Kidney tubule cell (primary cell): Measurements from ENCODE around the gene ACAD9.
A peak's percentile ranks its signal among the peaks of the same experiment; 100 is the strongest.
"Not testable (repeated sequence)": the region's sequence is repeated elsewhere in the genome, so short reads cannot be mapped to it uniquely, and the experiment has no call there.

Experiments
- DNase-seq: peaks from one replicate; pipeline ENCODE4 v3.0.0-alpha.2; 2018; ENCODE audit warnings: low spot score

Gene ACAD9

GRCh38 chr3:128879125-128879969 is at the start of gene ACAD9:
TSS of gene ACAD9 (plus strand) at chr3:128879620. CDS start at chr3:128879692, 72 bp downstream.
- peak; percentile 98 for DNase-seq

DNA sequence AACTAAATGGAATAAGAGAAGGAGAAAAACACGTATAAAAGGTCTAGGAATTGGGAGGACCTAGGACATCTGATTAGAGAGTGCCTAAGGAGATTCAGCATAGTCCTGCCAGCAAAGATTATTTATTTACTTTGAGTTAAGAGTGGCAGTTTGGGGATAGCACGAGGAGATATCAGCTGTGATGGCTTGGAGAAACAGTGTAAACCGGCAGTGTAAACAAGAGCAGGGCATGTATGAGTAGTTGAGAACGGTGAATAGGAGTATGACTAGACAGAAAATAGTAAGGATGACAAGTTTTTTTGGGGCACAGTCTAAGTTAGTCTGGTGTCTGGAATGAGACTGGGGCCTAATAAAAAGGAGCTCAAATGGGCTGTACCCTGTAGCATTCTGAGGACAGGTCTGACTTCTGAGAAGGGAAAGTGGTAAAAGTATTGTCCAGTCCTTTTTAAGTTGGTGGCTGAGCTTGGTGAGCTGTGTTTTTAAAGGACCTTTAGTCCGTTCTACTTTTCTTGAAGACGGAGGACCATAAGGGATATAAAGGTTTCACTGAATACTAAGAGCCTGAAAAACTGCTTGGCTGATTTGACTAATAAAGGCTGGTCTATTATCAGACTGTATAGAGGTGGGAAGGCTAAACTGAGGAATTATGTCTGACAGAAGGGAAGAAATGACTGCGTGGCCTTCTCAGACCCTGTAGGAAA is 49.3 kb upstream of the ACAD9 start:
- not testable (repeated sequence) for DNase-seq

DNA sequence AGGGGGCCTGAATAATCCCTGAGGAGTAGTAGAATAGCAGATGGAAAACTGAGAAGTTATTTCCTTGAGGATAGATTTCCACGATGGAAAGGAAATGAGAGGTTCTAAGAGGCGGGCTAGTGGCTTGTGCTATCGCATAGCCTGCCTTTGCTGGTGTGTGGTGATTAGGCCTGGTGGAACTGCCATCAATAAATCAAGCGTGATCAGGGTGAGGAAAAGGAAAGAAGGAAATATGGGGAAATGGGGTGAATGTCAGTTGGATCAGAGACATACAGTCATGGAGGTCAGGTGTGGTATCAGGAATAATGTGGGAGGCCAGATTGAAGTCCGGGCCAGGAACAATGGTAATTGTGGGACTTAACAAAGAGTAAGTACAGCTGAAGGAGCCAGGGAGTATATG is 48.7 kb upstream of the ACAD9 start:
- not testable (repeated sequence) for DNase-seq

DNA sequence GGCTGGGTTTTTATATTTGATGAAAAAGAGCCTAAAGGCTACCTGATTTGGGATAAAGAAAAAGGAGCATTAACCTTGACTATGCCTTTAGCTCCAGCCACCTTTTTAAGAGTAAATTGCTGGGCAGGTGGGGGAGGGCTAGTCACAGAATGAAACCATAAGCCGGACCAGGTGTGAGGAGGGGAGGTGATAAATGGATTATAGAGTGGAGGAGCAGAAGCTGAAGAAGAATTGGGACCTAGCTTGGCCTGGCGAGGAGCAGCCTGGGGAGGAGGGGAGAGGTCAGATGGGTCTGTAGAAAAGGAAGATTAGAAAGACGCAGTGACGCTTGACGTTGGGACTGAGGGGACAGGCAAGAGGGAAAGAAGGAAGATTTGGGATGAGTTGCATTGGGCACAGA is 46.4 kb upstream of the ACAD9 start:
- not testable (repeated sequence) for DNase-seq

DNA sequence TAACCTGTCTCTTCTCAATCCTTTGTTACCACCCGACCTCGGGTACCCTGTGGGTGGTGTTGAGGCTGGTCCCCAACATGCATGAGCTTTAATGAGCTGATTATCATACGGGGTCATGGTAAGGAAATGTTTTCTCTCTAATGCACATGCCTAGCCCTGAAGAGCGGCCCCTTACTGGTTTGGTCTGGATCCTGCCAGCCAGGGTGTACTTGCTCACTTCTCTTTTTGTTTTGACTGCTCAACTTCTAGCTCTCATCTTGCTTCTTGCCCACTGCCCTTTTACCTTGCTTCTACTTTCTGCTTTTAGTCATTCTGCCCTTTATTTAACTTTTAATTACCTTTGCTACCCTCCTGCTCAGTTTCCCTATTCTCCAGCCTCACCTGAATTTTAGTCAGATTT is 44.3 kb upstream of the ACAD9 start:
- no peak for DNase-seq

- DNase-seq, result no peak
These were observed 37.2 kb upstream of the ACAD9 start for GRCh38 chr3:128841926-128842920.

- no peak for DNase-seq
These were observed 34.9 kb upstream of the ACAD9 start for GRCh38 chr3:128844502-128844901.

- DNase-seq, result no peak
These were observed 34.2 kb upstream of the ACAD9 start for GRCh38 chr3:128845119-128845777.

DNA sequence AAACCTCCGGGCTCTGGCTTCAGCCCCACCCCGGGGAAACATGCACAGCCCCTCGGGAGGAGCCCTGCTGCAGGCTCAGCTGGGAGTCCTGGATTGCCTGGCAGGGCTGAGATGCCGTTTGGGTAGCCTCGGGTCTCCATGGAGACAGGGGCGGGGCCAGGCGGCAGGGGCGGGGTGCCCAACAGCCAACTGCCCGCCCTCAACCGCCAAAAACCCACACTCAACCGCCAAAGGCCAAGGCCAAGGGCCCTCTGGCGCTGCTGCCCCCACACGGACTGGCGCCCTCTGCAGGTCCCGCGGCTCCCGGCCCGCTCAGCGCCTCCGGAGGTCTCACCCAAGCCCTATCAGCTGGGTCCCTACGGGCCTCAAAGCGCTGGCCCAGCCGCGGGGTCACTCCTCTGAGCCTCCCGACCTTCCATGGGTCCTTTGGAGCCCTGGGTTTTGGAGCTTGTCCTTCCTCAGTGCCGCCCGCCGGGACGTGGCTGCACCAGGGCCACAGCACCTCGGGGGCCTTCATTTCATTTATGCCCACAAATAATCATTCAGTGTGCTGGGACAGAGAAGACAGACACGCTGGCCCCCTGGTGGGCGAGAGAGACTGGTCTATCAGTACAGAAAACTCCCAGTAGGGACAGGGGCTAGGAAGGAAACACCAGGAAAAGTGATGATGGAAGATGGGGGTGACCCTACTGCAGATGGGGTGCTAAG is 33.5 kb upstream of the ACAD9 start:
- peak; percentile 71 for DNase-seq

DNA sequence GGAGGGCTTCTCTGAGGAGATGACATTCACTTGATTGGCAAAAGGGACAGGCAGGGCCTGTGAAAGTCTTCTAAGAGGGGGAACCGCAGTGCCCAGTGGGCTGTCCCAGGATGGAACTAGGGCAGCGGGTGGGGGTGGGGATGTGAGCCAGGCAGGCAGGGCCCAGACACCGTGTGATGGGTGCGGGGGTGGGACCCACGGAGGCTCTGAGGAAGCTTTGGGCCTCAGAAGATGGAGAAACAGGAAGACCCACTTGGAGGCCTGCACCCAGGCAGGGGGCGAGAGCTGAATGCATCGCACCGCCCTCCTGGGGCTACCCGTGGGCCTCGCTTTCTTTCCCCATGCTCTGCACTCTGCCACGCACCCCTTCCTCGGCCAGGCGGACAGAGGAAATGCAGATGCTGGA is 32.9 kb upstream of the ACAD9 start:
- no peak for DNase-seq

- DNase-seq, result no peak
These were observed 31.6 kb upstream of the ACAD9 start for GRCh38 chr3:128847666-128848370.

DNA sequence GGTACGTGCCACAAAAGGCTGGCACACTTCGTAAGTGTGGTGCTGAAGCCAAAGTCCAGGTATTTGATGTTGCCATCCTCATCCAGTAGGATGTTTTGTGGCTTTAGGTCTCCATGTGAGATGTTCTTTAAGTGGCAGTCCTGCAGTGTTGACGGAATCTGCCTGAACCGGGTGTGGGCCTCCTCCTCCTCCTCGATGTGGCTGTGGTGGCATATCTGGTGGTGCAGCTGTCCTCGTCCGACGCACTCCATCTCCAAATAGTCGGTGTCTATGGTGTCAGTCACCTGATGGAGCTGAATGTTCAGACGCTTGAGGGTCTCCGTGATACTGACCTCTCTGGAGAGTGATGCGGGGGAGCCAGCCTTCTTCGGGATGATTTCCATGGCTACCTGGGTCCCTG is 30.5 kb upstream of the ACAD9 start:
- DNase-seq, result no peak

DNA sequence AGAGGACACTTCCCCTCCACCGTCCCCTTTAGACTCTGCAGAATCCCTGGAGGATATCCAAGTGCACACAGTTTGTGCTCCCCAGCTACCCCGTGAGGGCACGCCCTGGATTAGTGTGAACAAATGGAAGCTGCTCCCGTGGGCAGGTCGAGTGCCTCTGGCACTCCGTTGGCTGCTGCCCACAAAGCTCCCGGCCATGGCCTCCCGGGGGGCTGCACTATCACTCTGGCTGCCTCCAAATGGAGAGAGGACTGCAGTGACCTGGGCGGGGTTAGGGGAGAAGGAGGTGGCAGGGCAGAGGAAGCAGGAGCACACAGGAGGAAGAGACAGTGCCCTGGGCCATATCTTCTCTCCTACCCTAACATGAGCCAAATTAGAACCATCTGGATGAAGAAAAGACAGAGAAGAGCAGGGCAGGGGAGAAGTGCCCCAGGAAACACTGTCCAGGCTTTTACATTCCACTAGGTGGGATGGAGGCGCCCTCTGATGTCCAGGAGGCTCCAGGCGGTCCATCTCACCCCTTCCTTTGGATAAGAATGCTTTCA is 29.4 kb upstream of the ACAD9 start:
- DNase-seq, result no peak

DNA sequence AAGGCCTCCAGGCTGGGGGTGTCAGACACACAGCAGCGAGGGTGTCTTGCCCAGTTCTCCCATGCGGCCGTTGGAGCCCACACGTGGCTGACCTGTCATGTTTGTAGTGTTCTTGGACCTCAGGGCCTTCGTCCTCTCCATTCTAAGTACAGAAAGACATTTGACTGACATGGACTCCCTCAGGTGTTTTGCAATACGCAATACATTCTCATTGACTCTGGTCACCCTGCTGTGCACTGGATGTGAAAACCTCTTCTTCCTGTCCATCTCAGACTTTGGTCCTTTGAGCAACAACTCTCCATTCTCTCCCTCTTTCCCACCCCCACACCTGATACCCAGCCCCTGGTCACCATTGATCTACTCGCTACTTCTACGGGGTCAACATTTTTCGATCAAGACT is 28.9 kb upstream of the ACAD9 start:
- DNase-seq, result no peak

GRCh38 chr3:128851601-128852000 is 27.8 kb upstream of the ACAD9 start:
- no peak for DNase-seq

DNA sequence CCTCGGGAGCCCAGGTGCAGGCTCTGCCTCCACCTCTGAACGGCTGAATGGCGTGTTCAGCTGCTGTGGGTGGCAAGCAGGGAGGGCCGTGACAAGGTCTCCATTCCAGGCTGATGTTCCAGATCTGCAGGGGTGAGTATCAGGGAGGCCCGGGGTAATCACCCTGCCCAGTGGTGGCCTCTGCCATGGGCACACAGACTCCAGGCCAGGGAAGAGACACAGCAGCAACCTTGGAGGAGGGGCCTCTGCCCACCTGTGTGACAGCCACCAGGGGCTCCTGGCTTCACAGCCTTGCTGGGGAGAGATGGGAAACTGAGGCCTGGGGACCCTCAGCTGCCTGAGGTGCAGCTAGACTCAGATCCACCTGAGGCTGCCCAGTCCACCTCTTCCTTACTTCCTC is 25.6 kb upstream of the ACAD9 start:
- DNase-seq, result no peak

GRCh38 chr3:128854475-128854874 is 24.9 kb upstream of the ACAD9 start:
- peak; percentile 15 for DNase-seq

- no peak for DNase-seq
These were observed 23.9 kb upstream of the ACAD9 start for GRCh38 chr3:128855569-128855968.

DNA sequence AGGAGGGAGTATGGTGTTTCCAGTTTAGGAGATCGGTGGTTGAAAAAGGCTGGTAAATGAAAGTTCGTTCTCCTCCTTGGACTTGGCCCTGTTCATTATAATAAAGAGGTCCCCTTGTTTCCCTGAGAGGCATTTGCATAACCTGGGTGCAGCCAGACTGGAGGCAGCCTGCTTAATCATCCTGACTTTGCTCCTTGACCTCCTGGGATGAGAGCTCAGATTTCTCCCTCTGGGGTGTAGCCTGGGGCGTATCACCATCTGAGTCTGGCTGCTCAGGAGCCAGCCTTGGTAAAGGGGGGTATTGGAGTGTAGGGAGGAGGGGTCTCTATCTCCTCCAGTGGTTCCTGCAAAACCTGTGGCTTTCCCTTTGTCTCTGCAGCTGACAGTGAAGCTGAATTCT is 21.3 kb upstream of the ACAD9 start:
- DNase-seq, result no peak

GRCh38 chr3:128859630-128860029 is 19.8 kb upstream of the ACAD9 start:
- no peak for DNase-seq
